HEK293T (cell line): ENCODE results near the gene MYDGF.

Experiments
- BHLHE40 ChIP-seq: fragments of 450-650 bp; IDR thresholded peaks from 2 replicates; pipeline ENCODE4 v1.6.1; 2016; ENCODE audit warnings: mild to moderate bottlenecking, moderate library complexity, borderline replicate concordance
- ELF4 ChIP-seq: fragments of 450-650 bp; IDR thresholded peaks from 2 replicates; pipeline ENCODE4 v1.6.1; 2017; ENCODE audit warnings: antibody characterized with exemption
- FOXA1 ChIP-seq: fragments of 450-650 bp; IDR thresholded peaks from 2 replicates; pipeline ENCODE4 v1.6.1; 2016; ENCODE audit warnings: mild to moderate bottlenecking
- FOXK2 ChIP-seq: fragments of 450-650 bp; IDR thresholded peaks from 2 replicates; pipeline ENCODE4 v1.6.1; 2016; ENCODE audit warnings: mild to moderate bottlenecking
- FOXM1 ChIP-seq: fragments of 450-650 bp; IDR thresholded peaks from 2 replicates; pipeline ENCODE4 v1.6.1; 2017; ENCODE audit warnings: mild to moderate bottlenecking, borderline replicate concordance
- HDGF ChIP-seq: fragments of 450-650 bp; IDR thresholded peaks from 2 replicates; pipeline ENCODE4 v1.6.1; 2017; ENCODE audit warnings: antibody characterized with exemption, borderline replicate concordance
- L3MBTL2 ChIP-seq: fragments of 450-650 bp; conservative IDR thresholded peaks from 2 replicates; pipeline ENCODE4 v1.6.1; 2016; ENCODE audit warnings: mild to moderate bottlenecking
- SP1 ChIP-seq: fragments of 450-650 bp; IDR thresholded peaks from 2 replicates; pipeline ENCODE4 v1.6.1; 2017
- SUZ12 ChIP-seq: fragments of 450-650 bp; IDR thresholded peaks from 2 replicates; pipeline ENCODE4 v1.6.1; 2016; ENCODE audit warnings: mild to moderate bottlenecking
- ZNF384 ChIP-seq: fragments of 450-650 bp; IDR thresholded peaks from 2 replicates; pipeline ENCODE4 v1.6.1; 2016

DNA sequence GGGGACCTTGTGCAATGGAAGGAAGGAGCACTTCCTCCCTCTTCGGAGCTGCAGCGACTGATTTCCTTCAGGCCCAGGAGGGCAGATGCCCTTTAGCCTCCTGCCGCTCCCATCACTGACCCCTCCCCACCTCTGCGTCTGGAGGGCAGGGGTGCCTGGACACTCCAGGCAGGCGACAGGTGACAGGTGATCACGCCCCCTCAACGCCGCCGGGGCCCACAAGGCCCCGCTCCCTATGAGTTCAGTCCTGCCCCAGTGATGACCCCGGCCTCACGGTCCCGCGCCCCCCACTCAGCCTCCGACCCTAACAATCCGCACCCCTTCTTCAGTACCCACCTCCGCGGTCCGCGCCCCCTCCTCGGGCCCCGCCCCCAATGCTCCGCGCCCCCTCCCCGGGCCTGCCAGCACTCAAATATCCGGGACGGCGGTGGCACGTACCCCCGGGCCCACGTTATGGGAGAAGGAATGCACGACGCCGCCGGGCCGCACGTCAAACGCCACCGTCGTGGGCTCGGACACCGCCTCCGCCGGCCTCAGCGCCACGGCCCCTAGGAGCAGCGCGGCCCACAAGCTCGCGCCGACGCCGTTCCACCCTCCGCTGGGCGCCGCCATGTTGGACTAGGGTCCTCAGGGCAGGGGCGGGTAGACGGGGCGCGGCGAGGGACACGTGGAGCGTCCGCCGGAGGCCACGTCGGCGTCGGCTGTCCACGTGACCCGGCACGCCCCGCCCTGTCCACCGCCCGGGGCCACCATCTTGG lies at the start of gene MYDGF:
- TF ChIP-seq FOXK2 (no peak), ZNF384 (no peak), SP1 (no peak), SUZ12 (no peak), FOXM1 (no peak), BHLHE40 (no peak), ELF4 (no peak), FOXA1 (no peak), L3MBTL2 (peak; percentile 37), HDGF (no peak)
